K562 (cell line): Measurements from ENCODE around the gene TMEM191C. TPM values are rescaled to one million over a fixed set of nuclear protein-coding genes. Genes with fewer than 3 reads are reported as not detected.

Experiments used
- EGR1 ChIP-seq: fragments of 450-650 bp; conservative IDR thresholded peaks from 2 replicates; pipeline ENCODE4 v1.6.1; 2017; ENCODE audit warnings: mild to moderate bottlenecking
- MYC ChIP-seq, 2 experiments: fragments of 250-450 bp in 1 of 2; sonication (Bioruptor Pico) in 1 of 2; IDR thresholded peaks; 2 replicates each; pipeline versions ENCODE4 v1.5.1 to v1.6.1; 2012 to 2021; ENCODE audit warnings: low read depth in 2 of 2, borderline replicate concordance in 1 of 2, improper control_type of control experiment in 1 of 2, low read length in 1 of 2, mild to moderate bottlenecking in 1 of 2, moderate library complexity in 1 of 2
- POLR2A ChIP-seq: fragments of 450-650 bp; conservative IDR thresholded peaks from 2 replicates; pipeline ENCODE4 v1.6.1; 2016
- SMARCE1 ChIP-seq: fragments of 450-650 bp; IDR thresholded peaks from 2 replicates; pipeline ENCODE4 v1.7.1; 2016; ENCODE audit warnings: mild to moderate bottlenecking
- TEAD4 ChIP-seq, 2 experiments: sonication (generic) in 1 of 2; formaldehyde crosslinking in 1 of 2; IDR thresholded peaks; 2 replicates each; pipeline versions ENCODE4 v1.6.1 to v1.8.0; 2012 to 2022; ENCODE audit warnings: borderline replicate concordance in 1 of 2, inconsistent platforms in 1 of 2, low read length in 1 of 2, mild to moderate bottlenecking in 1 of 2, missing genetic modification reagents in 1 of 2
- ZBTB33 ChIP-seq: sonication (generic); formaldehyde crosslinking; IDR thresholded peaks from 2 replicates; pipeline ENCODE4 v1.8.1; 2023; ENCODE audit warnings: mild to moderate bottlenecking, missing genetic modification reagents
- ZNF707 ChIP-seq: fragments of 250-450 bp; sonication (Bioruptor Pico); conservative IDR thresholded peaks from 2 replicates; pipeline ENCODE4 v1.8.0; 2022; ENCODE audit warnings: inconsistent platforms, mild to moderate bottlenecking, moderate library complexity
- ZNF76 ChIP-seq: fragments of 250-450 bp; sonication (Bioruptor Pico); IDR thresholded peaks from 2 replicates; pipeline ENCODE4 v1.4.0; 2020; ENCODE audit warnings: mild to moderate bottlenecking, moderate library complexity, borderline replicate concordance
- polyA plus RNA-seq, 8 experiments: library from polyadenylated mRNA; depleted of rRNA in 4 of 8; stranded (reverse) in 5 of 8; unstranded in 3 of 8; fragments of >200 nt; fragmentation: Nextera tagmentation in 2 of 8; fragmentation: Illumina TruSeq in 1 of 8; extraction: Ambion mirVana in 2 of 8; extraction: Trizol in 1 of 8; gene quantifications; 2 replicates each; pipeline versions ENCODE4 v1.2.1 to v1.2.3, GENCODE V29; 2011 to 2014; ENCODE audit warnings: inconsistent platforms in 1 of 8, missing spikeins in 1 of 8
- total RNA-seq, 7 experiments: library from RNA; depleted of rRNA in 6 of 7; stranded (reverse); fragments of >200 nt in 6 of 7; fragmentation: Illumina TruSeq in 2 of 7; extraction: Trizol in 2 of 7; gene quantifications; 2 replicates each; pipeline versions ENCODE4 v1.2.1 to v1.2.3, GENCODE V29; 2011 to 2021; ENCODE audit warnings: low replicate concordance in 1 of 7
- TF ChIP-seq, protein P1 (sequence below), 2 experiments: fragments of 450-650 bp; IDR thresholded peaks; 2 replicates each; pipeline ENCODE4 v1.6.1; 2016; ENCODE audit warnings: mild to moderate bottlenecking in 2 of 2, borderline replicate concordance in 1 of 2, low read depth in 1 of 2, moderate library complexity in 1 of 2
- TF ChIP-seq, protein P2 (sequence below), 2 experiments: fragments of 450-650 bp; IDR thresholded peaks; 2 replicates each; pipeline ENCODE4 v1.6.1; 2018; ENCODE audit warnings: mild to moderate bottlenecking in 2 of 2, low read depth in 1 of 2; ENCODE audit not compliant: partially characterized antibody in 2 of 2

Gene TMEM191C
- total and polyA plus RNA-seq, 9 of the 15 experiments (the other 6 are each of a cell fraction or from before 2014, with no cell fraction given): 0.15 to 7.1 (median 1.1) TPM

GRCh38 chr22:21457023-21457787, 10.0 kb upstream of the TMEM191C start (continued):
- no peak for TF ChIP-seq TEAD4 (IDR thresholded peaks at IDR 0.05; ENCODE audit: low read length)
- TF ChIP-seq TEAD4 (CRISPR knock-in tag; IDR thresholded peaks at IDR 0.05; ENCODE audit: borderline replicate concordance): peak; percentile 71; the same call in 1 of the 2 replicates
- 0 out of 2 replicates have a peak, but pooled peaks have one; percentile 19 for TF ChIP-seq POLR2A
- TF ChIP-seq EGR1: peak; percentile 43; the same call in 1 of the 2 replicates
- TF ChIP-seq ZBTB33 (CRISPR knock-in tag): peak; percentile 96
- TF ChIP-seq, protein P1, sequence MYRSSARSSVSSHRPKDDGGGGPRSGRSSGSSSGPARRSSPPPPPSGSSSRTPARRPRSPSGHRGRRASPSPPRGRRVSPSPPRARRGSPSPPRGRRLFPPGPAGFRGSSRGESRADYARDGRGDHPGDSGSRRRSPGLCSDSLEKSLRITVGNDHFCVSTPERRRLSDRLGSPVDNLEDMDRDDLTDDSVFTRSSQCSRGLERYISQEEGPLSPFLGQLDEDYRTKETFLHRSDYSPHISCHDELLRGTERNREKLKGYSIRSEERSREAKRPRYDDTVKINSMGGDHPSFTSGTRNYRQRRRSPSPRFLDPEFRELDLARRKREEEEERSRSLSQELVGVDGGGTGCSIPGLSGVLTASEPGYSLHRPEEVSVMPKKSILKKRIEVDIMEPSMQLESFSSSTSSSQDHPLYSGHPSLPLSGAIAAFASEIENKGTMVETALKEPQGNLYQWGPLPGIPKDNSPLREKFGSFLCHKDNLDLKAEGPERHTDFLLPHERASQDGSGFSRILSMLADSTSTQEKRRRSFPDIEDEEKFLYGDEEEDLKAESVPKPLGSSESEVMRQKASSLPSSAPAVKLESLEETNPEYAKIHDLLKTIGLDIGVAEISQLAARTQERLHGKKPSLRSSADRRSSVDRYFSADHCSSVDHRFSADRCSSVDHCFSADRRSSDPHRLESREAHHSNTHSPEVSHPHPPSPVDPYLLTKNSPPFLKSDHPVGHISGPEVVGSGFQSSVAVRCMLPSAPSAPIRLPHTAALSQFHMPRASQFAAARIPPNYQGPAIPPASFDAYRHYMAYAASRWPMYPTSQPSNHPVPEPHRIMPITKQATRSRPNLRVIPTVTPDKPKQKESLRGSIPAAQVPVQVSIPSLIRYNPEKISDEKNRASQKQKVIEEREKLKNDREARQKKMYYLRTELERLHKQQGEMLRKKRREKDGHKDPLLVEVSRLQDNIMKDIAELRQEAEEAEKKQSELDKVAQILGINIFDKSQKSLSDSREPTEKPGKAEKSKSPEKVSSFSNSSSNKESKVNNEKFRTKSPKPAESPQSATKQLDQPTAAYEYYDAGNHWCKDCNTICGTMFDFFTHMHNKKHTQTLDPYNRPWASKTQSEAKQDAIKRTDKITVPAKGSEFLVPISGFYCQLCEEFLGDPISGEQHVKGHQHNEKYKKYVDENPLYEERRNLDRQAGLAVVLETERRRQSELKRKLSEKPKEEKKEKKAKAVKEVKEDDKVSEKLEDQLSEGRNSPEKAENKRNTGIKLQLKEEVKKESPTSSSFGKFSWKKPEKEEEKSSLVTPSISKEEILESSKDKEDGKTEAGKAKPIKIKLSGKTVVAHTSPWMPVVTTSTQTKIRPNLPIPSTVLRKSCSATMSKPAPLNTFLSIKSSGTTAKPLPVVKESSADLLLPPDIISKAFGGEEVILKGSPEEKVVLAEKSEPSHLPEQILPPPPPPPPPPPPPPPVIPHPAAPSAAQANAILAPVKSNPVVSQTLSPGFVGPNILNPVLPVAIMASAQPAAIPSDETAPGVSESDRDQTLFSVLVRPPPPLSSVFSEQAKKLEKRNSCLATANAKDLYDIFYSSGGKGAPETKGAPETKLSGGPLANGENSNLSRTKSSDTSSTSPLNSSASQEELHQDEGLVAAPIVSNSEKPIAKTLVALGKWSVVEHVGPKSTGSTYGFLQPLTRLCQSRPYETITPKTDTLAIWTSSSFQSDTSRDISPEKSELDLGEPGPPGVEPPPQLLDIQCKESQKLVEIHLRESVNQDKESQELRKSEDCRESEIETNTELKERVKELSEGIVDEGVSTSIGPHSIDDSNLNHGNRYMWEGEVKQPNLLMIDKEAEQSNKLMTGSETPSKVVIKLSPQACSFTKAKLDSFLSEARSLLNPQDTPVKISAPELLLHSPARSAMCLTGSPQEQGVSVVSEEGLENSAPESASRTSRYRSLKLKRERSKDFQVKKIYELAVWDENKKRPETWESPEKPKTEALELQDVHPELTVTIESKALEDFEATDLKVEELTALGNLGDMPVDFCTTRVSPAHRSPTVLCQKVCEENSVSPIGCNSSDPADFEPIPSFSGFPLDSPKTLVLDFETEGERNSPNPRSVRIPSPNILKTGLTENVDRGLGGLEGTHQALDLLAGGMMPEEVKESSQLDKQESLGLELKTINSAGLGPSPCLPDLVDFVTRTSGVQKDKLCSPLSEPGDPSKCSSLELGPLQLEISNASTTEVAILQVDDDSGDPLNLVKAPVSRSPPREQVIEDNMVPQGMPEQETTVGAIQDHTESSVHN (IDR thresholded peaks at IDR 0.05; ENCODE audit: borderline replicate concordance in 1 of 2, low read depth in 1 of 2): no peak
- 0 out of 2 replicates have a peak, but pooled peaks have one; percentile 34 for TF ChIP-seq ZNF707 (CRISPR knock-in tag)
- TF ChIP-seq, protein P2, sequence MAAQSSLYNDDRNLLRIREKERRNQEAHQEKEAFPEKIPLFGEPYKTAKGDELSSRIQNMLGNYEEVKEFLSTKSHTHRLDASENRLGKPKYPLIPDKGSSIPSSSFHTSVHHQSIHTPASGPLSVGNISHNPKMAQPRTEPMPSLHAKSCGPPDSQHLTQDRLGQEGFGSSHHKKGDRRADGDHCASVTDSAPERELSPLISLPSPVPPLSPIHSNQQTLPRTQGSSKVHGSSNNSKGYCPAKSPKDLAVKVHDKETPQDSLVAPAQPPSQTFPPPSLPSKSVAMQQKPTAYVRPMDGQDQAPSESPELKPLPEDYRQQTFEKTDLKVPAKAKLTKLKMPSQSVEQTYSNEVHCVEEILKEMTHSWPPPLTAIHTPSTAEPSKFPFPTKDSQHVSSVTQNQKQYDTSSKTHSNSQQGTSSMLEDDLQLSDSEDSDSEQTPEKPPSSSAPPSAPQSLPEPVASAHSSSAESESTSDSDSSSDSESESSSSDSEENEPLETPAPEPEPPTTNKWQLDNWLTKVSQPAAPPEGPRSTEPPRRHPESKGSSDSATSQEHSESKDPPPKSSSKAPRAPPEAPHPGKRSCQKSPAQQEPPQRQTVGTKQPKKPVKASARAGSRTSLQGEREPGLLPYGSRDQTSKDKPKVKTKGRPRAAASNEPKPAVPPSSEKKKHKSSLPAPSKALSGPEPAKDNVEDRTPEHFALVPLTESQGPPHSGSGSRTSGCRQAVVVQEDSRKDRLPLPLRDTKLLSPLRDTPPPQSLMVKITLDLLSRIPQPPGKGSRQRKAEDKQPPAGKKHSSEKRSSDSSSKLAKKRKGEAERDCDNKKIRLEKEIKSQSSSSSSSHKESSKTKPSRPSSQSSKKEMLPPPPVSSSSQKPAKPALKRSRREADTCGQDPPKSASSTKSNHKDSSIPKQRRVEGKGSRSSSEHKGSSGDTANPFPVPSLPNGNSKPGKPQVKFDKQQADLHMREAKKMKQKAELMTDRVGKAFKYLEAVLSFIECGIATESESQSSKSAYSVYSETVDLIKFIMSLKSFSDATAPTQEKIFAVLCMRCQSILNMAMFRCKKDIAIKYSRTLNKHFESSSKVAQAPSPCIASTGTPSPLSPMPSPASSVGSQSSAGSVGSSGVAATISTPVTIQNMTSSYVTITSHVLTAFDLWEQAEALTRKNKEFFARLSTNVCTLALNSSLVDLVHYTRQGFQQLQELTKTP (IDR thresholded peaks at IDR 0.05; ENCODE audit: low read depth in 1 of 2, partially characterized antibody in 2 of 2): no peak
- peak; percentile 76; the same call in 1 of the 2 replicates for TF ChIP-seq SMARCE1
- TF ChIP-seq ZNF76 (CRISPR knock-in tag): 0 out of 2 replicates have a peak, but pooled peaks have one; percentile 74
- TF ChIP-seq MYC (IDR thresholded peaks at IDR 0.05; ENCODE audit: low read depth, low read length): no peak
- peak; percentile 63; the same call in 1 of the 2 replicates for TF ChIP-seq MYC (CRISPR knock-in tag; IDR thresholded peaks at IDR 0.05; ENCODE audit: borderline replicate concordance, low read depth)
